Astrocyte of the cerebellum (primary cell): ENCODE results near the gene FOXR1.

ENCODE experiments used
- DNase-seq: peaks from one replicate; pipeline ENCODE4 v3.0.0-alpha.2; 2011; ENCODE audit warnings: low read depth
- H3K4me3 ChIP-seq: 2 replicates; pipeline ENCODE4 v1.5.1; 2011; ENCODE audit warnings: mild to moderate bottlenecking, low read depth, low read length, moderate library complexity
- CTCF ChIP-seq: IDR thresholded peaks from 2 replicates; pipeline ENCODE4 v1.5.1; 2012; ENCODE audit warnings: low read length, low read depth, moderate library complexity, mild to moderate bottlenecking; ENCODE audit errors: missing control alignments
- in situ Hi-C: cut with HindIII; loops from 2 replicates; pipeline ENCODE4 v1.10.0; 2017; ENCODE audit warnings: low sequenced_read_pairs

Gene FOXR1

GRCh38 chr11:118971646-118972045, at the start of gene FOXR1:
TSS of gene FOXR1 (plus strand) at chr11:118971761. CDS start at chr11:118971932, 171 bp downstream.
- H3K4me3 ChIP-seq, result no peak within 1 kb of the TSS
- DNase-seq, result no peak
- in situ Hi-C loops, result no loop called here
- TF ChIP-seq CTCF, result no peak

GRCh38 chr11:118921929-118922744, 49.4 kb upstream of the FOXR1 start:
- in situ Hi-C loops, result no loop called here
- TF ChIP-seq CTCF, result no peak
- peak overlapping the region; percentile 100 for H3K4me3 ChIP-seq
- DNase-seq, result no peak

DNA sequence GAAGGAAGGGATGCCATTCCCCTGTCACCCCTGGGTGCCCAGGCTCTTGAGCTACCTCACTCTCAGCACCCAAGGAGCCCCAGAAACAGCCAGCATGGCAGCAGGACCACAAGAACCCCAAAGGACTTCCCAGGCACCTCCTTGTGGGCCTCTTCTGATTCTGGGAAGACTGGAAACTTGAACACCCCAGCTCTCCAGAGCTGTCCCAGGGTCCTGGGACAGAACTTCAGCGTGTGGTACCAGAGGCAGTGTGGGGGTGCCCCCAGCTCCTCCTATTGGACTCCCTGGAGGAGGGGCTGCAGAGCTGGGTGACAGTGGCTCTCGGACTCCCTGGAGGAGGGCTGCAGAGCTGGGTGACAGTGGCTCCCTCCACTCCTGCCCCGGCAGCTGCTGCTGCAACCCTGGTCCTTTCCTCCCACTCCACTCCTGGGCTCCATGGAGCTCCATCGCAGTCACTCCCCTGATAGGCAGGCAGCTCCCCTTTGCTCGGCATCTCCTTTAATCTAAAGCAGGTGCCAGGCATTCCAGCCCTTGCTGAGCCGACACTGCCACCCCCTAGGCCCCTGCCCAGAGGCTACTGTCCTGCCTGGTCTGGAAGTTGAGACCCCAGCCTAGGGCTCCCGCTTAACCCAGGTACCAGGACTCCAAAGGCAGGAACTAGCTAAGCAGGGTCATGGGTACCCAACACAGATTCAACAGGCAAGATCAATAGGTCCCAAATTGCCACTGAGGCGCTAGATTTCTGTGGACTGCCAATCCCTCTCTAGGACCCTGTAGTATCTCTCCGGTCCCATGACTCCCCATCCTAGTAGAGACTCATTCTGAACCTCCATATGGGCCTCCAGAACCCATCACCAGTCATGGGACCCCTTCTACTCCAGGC, 48.6 kb upstream of the FOXR1 start:
- peak overlapping the region; percentile 100 for H3K4me3 ChIP-seq
- TF ChIP-seq CTCF, result no peak
- no peak for DNase-seq
- in situ Hi-C loops, result no loop called here

GRCh38 chr11:118923721-118924587, 47.6 kb upstream of the FOXR1 start:
- no peak for DNase-seq
- no peak for TF ChIP-seq CTCF

GRCh38 chr11:118924591-118925585, 46.7 kb upstream of the FOXR1 start:
- in situ Hi-C loops, result no loop called here
- DNase-seq, result no peak
- TF ChIP-seq CTCF, result no peak
- peak overlapping the region; percentile 100 for H3K4me3 ChIP-seq

More at GRCh38 chr11:118923721-118924587, 47.6 kb upstream of the FOXR1 start:
- peak overlapping the region; percentile 100 for H3K4me3 ChIP-seq
- in situ Hi-C loops, result no loop called here
